CD4-positive, alpha-beta T cell (primary cell): ENCODE measurements around the gene PRXL2B. TPM values are rescaled to one million over a fixed set of nuclear protein-coding genes. Genes with fewer than 3 reads are reported as not detected.
"Not testable (repeated sequence)": the region's sequence is repeated elsewhere in the genome, so short reads cannot be mapped to it uniquely, and the experiment has no call there.

Experiments used
- ATAC-seq: fragments of 200-7000 bp; cut with Tn5 transposase; one replicate; pipeline ENCODE4 v1.10.0; 2022; ENCODE audit warnings: mild to moderate bottlenecking; ENCODE audit not compliant: poor library complexity
- CTCF ChIA-PET: fragments of 350-600 bp; sonication (Branson Sonifier 250); formaldehyde crosslinking; loops from one replicate; lab custom pipeline; 2021; ENCODE audit warnings: antibody characterized with exemption, inconsistent platforms; lab: Charles Lee
- POLR2A ChIA-PET: fragments of 350-600 bp; sonication (Branson Sonifier 250); formaldehyde crosslinking; loops from one replicate; lab custom pipeline; 2021; ENCODE audit warnings: antibody characterized with exemption, inconsistent platforms; lab: Charles Lee
- DNase-seq, 14 experiments: peaks; one replicate each; pipeline ENCODE4 v3.0.0-alpha.2; 2013 to 2020; ENCODE audit warnings: mixed read lengths in 2 of 14
- H3K27ac ChIP-seq, 2 donors: one replicate each; pipeline versions ENCODE4 v1.5.1 to v1.7.0; 2013; ENCODE audit warnings: low read length in 2 of 2, low read depth in 1 of 2, mild to moderate bottlenecking in 1 of 2
- H3K27me3 ChIP-seq, 2 experiments: 1 replicate in 1 of 2; 2 replicates in 1 of 2; pipeline versions ENCODE4 v1.6.1 to v1.7.0; 2013; ENCODE audit warnings: low read length in 2 of 2, control low read depth in 1 of 2, mild to moderate bottlenecking in 1 of 2, moderate library complexity in 1 of 2; ENCODE audit not compliant: insufficient read depth in 2 of 2, control insufficient read depth in 1 of 2
- H3K36me3 ChIP-seq: one replicate; pipeline ENCODE4 v1.6.1; 2013; ENCODE audit warnings: low read length, control low read depth; ENCODE audit not compliant: insufficient read depth
- H3K4me1 ChIP-seq: one replicate; pipeline ENCODE4 v1.6.1; 2013; ENCODE audit warnings: low read length, control low read depth; ENCODE audit not compliant: insufficient read depth
- H3K4me3 ChIP-seq: one replicate; pipeline ENCODE4 v1.5.1; 2013; ENCODE audit warnings: mild to moderate bottlenecking, low read length, moderate library complexity
- H3K9me3 ChIP-seq, 2 experiments: 1 replicate in 1 of 2; 2 replicates in 1 of 2; pipeline versions ENCODE4 v1.6.1 to v1.7.0; 2013; ENCODE audit warnings: low read length in 2 of 2, mild to moderate bottlenecking in 2 of 2, control low read depth in 1 of 2, moderate library complexity in 1 of 2; ENCODE audit not compliant: control insufficient read depth in 1 of 2, insufficient read depth in 1 of 2
- H3K27ac Mint-ChIP-seq: one replicate; pipeline ENCODE4 v1.8.0; 2020; ENCODE audit warnings: mixed read lengths
- H3K27me3 Mint-ChIP-seq: one replicate; pipeline ENCODE4 v1.8.0; 2021; ENCODE audit warnings: mixed read lengths
- H3K36me3 Mint-ChIP-seq: one replicate; pipeline ENCODE4 v1.8.0; 2021; ENCODE audit warnings: low read depth, mixed read lengths
- H3K4me1 Mint-ChIP-seq: one replicate; pipeline ENCODE4 v1.8.0; 2021; ENCODE audit warnings: low read depth, mixed read lengths
- H3K4me3 Mint-ChIP-seq: one replicate; pipeline ENCODE4 v1.8.0; 2020; ENCODE audit warnings: mild to moderate bottlenecking, mixed read lengths
- H3K9me3 Mint-ChIP-seq: one replicate; pipeline ENCODE4 v1.8.0; 2020; ENCODE audit warnings: mixed read lengths
- CTCF ChIP-seq: fragments of 200-600 bp; IDR thresholded peaks from one replicate; pipeline ENCODE4 v1.8.0; 2022; ENCODE audit warnings: antibody characterized with exemption, mild to moderate bottlenecking
- intact Hi-C, 2 experiments: fragments of 100-400 bp; cut with DNase I in 1 of 2; cut with micrococcal nuclease in 1 of 2; formaldehyde crosslinking; loops; one replicate each; pipeline versions ENCODE4 v1.15.1 to v1.9.0; 2023 to 2025; cut with DNase I, micrococcal nuclease
- total RNA-seq, 174 experiments: library from RNA in 2 of 174; stranded (reverse) in 2 of 174; gene quantifications; one replicate each; pipeline ENCODE4 v1.2.3 and lab custom pipeline; 2021 to 2026

Gene PRXL2B
- total RNA-seq, 2 experiments from 2014 or later, result 11.0 to 12.8 TPM

- H3K27ac Mint-ChIP-seq, result peak overlapping the region; percentile 71
- POLR2A ChIA-PET, result not testable (repeated sequence)
- peaks cover 55% of the 10 kb centered on the region for H3K4me1 ChIP-seq
Measured at GRCh38 chr1:2551544-2551943, 35.0 kb upstream of the PRXL2B start.

GRCh38 chr1:2552189-2552588, 34.4 kb upstream of the PRXL2B start:
- no peak overlapping the region for H3K27ac ChIP-seq
- no peaks in the 10 kb centered on the region for H3K36me3 ChIP-seq
- no peak for TF ChIP-seq CTCF
- peaks cover 13% of the 10 kb centered on the region for H3K36me3 Mint-ChIP-seq
- intact Hi-C loops, result no loop called here
- no peaks in the 10 kb centered on the region for H3K9me3 ChIP-seq
- ChIA-PET CTCF (no interaction called here), POLR2A (no interaction called here)
- ATAC-seq, result no peak
- no peak overlapping the region for H3K4me3 ChIP-seq
- H3K4me1 Mint-ChIP-seq, result peaks cover 41% of the 10 kb centered on the region
- H3K27me3 Mint-ChIP-seq, result no peaks in the 10 kb centered on the region
- no peaks in the 10 kb centered on the region for H3K9me3 Mint-ChIP-seq
- DNase-seq, result no peak
- H3K4me1 ChIP-seq, result peaks cover 58% of the 10 kb centered on the region
- H3K27me3 ChIP-seq, result no peaks in the 10 kb centered on the region
- H3K4me3 Mint-ChIP-seq, result no peak overlapping the region
- H3K27ac Mint-ChIP-seq, result no peak overlapping the region

More at GRCh38 chr1:2551544-2551943, 35.0 kb upstream of the PRXL2B start:
- CTCF ChIA-PET, H3K27me3 Mint-ChIP-seq, H3K27me3 ChIP-seq, H3K9me3 ChIP-seq, H3K4me3 Mint-ChIP-seq, ATAC-seq, H3K4me3 ChIP-seq, H3K36me3 ChIP-seq, H3K27ac ChIP-seq, H3K9me3 Mint-ChIP-seq, DNase-seq, intact Hi-C loops: not testable (repeated sequence)
- Mint-ChIP-seq H3K4me1 (peaks cover 45% of the 10 kb centered on the region), H3K36me3 (peaks cover 17% of the 10 kb centered on the region)

GRCh38 chr1:2553076-2553475, 33.5 kb upstream of the PRXL2B start:
- H3K9me3 ChIP-seq, H3K4me3 ChIP-seq, ATAC-seq, H3K36me3 ChIP-seq, H3K9me3 Mint-ChIP-seq, POLR2A ChIA-PET, intact Hi-C loops, H3K27me3 ChIP-seq, H3K4me3 Mint-ChIP-seq, CTCF ChIA-PET, H3K27me3 Mint-ChIP-seq, DNase-seq, H3K27ac ChIP-seq, H3K27ac Mint-ChIP-seq: not testable (repeated sequence)
- H3K4me1 ChIP-seq, result peaks cover 58% of the 10 kb centered on the region
- Mint-ChIP-seq H3K4me1 (peaks cover 42% of the 10 kb centered on the region), H3K36me3 (peaks cover 13% of the 10 kb centered on the region)

GRCh38 chr1:2553871-2554620, 32.5 kb upstream of the PRXL2B start:
- ChIA-PET CTCF (interaction anchor here (1.0 to 3.0 kb wide), 3 partner anchors 31 to 90 kb away, joined by 3 to 38 read pairs (median 5); no protein-coding TSS in a partner anchor), POLR2A (interaction anchor here (5.7 kb wide), 1 partner anchor 32 kb away, joined by 133 read pairs; the partner anchor contains the start of gene PRXL2B)
- no peak for TF ChIP-seq CTCF
- H3K27ac ChIP-seq, result no peak overlapping the region
- no peak overlapping the region for H3K4me3 ChIP-seq
- no peaks in the 10 kb centered on the region for H3K27me3 Mint-ChIP-seq
- H3K36me3 Mint-ChIP-seq, result peaks cover 19% of the 10 kb centered on the region
- H3K4me3 Mint-ChIP-seq, result peak overlapping the region; percentile 97
- peaks cover 59% of the 10 kb centered on the region for H3K4me1 ChIP-seq
- intact Hi-C loops, result no loop called here
- ATAC-seq (no peak), DNase-seq (no peak)
- no peaks in the 10 kb centered on the region for H3K9me3 ChIP-seq
- no peaks in the 10 kb centered on the region for H3K9me3 Mint-ChIP-seq
- no peaks in the 10 kb centered on the region for H3K27me3 ChIP-seq
- peaks cover 16% of the 10 kb centered on the region for H3K36me3 ChIP-seq
- peaks cover 35% of the 10 kb centered on the region for H3K4me1 Mint-ChIP-seq
- peak overlapping the region; percentile 98 for H3K27ac Mint-ChIP-seq
